RWPE1 (cell line): ENCODE measurements around the gene COL25A1.
"Not testable (repeated sequence)": the region's sequence is repeated elsewhere in the genome, so short reads cannot be mapped to it uniquely, and the experiment has no call there.

Experiments used
- CTCF ChIA-PET: fragments of 350-600 bp; sonication (Branson Sonifier 250); formaldehyde crosslinking; extraction: SDS; loops from one replicate; lab custom pipeline; 2021; lab: Yijun Ruan, JAX
- POLR2A ChIA-PET: fragments of 400-600 bp; formaldehyde crosslinking; extraction: SDS; loops from one replicate; lab custom pipeline; 2020; ENCODE audit warnings: antibody characterized with exemption; ENCODE audit not compliant: low non-redundant PET; lab: Yijun Ruan, JAX
- DNase-seq: peaks from one replicate; pipeline ENCODE4 v3.0.0; 2012; ENCODE audit warnings: low spot score
- H3K27ac ChIP-seq: fragments of 450-650 bp; 2 replicates; pipeline ENCODE4 v1.5.1; 2017
- CTCF ChIP-seq: fragments of 450-650 bp; conservative IDR thresholded peaks from 2 replicates; pipeline ENCODE4 v1.5.1; 2017; ENCODE audit warnings: low read depth, mild to moderate bottlenecking

The COL25A1 gene

GRCh38 chr4:108988464-108989195, 313.8 kb downstream of the COL25A1 start:
- CTCF ChIA-PET: interaction anchor here (0.6 kb wide), 1 partner anchor 31 kb away, joined by 3 read pairs; no protein-coding TSS in a partner anchor

GRCh38 chr4:108984495-108984894, 318.0 kb downstream of the COL25A1 start:
- CTCF ChIA-PET, POLR2A ChIA-PET, DNase-seq, H3K27ac ChIP-seq: not testable (repeated sequence)

More at GRCh38 chr4:108988464-108989195, 313.8 kb downstream of the COL25A1 start:
- POLR2A ChIA-PET: no interaction called here
- H3K27ac ChIP-seq: no peak overlapping the region
- no peak for DNase-seq
- TF ChIP-seq CTCF: no peak

- POLR2A ChIA-PET: no interaction called here
- DNase-seq: no peak
- no peak for TF ChIP-seq CTCF
- no peak overlapping the region for H3K27ac ChIP-seq
- CTCF ChIA-PET: no interaction called here
These were observed 319.9 kb downstream of the COL25A1 start for GRCh38 chr4:108982402-108983185.

- POLR2A ChIA-PET: no interaction called here
- no peak overlapping the region for H3K27ac ChIP-seq
- TF ChIP-seq CTCF: no peak
- CTCF ChIA-PET: no interaction called here
- no peak for DNase-seq
These were observed 321.8 kb downstream of the COL25A1 start for GRCh38 chr4:108980455-108981239.

- no peak for DNase-seq
- ChIA-PET POLR2A (no interaction called here), CTCF (no interaction called here)
- H3K27ac ChIP-seq: no peak overlapping the region
- TF ChIP-seq CTCF: no peak
These were observed 322.7 kb downstream of the COL25A1 start for GRCh38 chr4:108979759-108980158.

GRCh38 chr4:108978066-108978465, 324.4 kb downstream of the COL25A1 start:
- no peak for DNase-seq
- ChIA-PET CTCF (no interaction called here), POLR2A (no interaction called here)
- no peak overlapping the region for H3K27ac ChIP-seq
- no peak for TF ChIP-seq CTCF
